22Rv1 (cell line): ENCODE results near the gene RASGRP2.

Experiments
- CTCF ChIP-seq: fragments of 450-650 bp; IDR thresholded peaks from 2 replicates; pipeline ENCODE4 v1.5.1; 2017; ENCODE audit warnings: mild to moderate bottlenecking
- ZFX ChIP-seq: fragments of 450-650 bp; IDR thresholded peaks from 2 replicates; pipeline ENCODE4 v1.6.1; 2017; ENCODE audit warnings: antibody characterized with exemption, borderline replicate concordance

- no peak for TF ChIP-seq CTCF
- no peak for TF ChIP-seq ZFX
Measured at GRCh38 chr11:64747961-64748665, 4.2 kb upstream of the RASGRP2 start.
